ENCODE measurements around the gene MARCHF2.
"Not testable (repeated sequence)": the region's sequence is repeated elsewhere in the genome, so short reads cannot be mapped to it uniquely, and the experiment has no call there.

The MARCHF2 gene

DNA sequence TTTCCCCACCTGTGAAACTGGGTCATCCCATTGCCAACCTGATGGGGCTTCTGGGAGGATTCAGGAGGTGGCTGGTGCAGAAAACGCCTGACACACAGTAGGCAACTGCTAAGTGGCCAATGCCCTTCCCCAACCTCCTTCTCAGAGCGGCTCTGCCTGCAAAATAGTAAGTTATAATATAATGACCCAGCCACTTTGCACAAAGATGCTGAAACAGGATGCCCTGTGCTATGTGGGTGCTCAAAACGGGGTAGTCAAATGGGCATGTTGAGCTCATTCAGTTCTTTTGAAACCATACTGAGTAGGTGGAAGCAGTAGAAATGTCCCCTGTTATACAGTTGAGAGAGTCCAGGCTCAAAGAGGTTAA lies 507 bp downstream of the MARCHF2 start:
- FAIRE-seq: no peak

DNA sequence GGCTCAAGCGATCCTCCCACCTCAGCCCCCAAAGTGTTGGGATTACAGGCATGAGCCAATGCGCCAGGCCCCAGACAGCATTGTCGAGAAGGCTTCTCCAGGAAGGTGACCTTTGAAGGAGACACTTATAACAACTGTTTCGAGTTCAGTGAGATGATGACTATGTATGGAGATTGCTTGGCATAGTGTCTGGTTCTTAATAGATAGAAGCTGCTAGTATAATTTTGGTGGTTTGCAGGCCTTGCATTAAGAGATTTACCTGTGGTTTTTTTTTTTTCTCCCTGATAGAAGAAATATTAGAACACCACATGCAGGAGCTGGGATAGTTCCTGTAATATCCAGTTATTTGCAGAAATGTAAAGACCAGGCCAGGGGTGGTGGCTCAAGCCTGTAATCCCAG lies 3.7 kb downstream of the MARCHF2 start:
- FAIRE-seq: no peak

DNA sequence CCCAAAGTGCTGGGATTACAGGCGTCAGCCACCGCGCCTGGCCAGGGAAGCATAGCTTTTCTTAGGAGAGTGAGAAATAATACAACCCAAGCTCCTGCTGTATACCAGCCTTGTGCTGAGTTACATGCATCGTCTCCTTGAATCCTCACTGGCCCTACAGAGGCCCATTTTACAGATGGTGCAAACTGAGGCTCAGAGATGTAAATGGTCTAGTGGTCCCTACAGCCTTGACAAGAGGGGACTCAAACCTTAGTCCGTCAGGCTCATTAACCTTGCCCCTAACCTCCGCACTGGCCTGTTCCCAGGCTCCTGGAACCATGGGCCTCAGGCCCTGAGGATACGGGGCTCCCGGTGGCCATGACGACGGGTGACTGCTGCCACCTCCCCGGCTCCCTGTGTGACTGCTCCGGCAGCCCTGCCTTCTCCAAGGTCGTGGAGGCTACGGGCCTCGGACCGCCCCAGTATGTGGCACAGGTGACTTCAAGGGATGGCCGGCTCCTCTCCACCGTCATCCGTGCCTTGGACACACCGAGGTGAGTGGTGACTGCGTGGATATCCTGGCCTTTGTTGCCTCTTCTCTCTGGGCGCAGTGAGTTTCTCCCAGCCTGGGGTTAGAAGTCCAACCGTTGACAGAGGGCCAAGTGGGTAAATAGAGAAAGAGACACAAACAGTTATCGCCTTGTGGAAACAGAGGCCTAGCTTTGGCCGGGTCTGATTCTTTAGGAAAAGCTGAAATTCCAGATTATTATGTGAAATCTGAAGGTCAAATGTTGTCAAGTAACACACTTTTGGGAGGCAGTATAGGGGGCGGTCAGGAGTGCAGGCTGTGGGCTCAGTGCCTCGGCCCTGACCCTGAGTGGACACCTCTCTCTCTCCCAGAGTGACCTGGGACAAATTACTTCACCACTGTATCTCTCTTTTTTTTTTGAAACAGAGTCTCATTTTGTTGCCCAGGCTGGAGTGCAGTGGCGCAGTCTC lies 8.7 kb downstream of the MARCHF2 start:
- FAIRE-seq: no peak

DNA sequence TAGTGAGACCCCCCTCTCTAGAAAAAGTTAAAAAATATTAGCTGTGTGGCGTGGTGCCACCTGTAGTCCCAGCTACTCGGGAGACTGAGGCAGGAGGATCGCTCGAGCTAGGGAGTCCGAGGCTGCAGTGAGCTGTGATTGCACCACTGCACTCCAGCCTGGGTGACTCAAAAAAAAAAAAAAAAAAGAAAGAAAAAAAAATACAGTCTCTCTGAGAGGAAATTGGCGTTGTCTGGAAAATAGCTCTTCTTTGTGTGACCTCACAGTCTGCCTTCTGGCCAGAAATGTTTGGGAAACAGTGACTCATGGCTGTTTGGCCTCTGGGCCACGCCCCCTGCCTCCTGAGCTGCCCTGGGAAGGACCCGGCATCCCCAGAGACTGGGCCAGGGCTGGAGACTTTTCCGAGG lies 10.7 kb downstream of the MARCHF2 start:
- no peak for FAIRE-seq

DNA sequence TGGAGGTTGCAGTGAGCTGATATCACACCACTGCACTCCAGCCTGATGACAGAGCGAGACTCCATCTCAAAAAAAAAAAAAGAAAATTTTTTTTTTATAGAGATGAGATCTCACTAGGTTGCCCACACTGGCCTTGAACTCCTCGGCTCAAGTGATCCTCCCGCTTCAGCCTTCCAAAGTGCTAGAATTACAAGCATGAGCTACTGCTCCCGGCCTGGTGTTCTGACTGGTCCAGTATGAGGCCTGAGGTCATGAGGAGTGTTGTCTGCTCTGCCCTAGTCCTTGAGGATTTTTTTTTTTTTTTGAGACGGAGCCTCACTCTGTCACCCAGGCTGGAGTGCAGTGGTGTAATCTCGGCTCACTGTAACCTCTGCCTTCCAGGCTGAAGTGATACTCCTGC lies 12.2 kb downstream of the MARCHF2 start:
- FAIRE-seq: not testable (repeated sequence)

DNA sequence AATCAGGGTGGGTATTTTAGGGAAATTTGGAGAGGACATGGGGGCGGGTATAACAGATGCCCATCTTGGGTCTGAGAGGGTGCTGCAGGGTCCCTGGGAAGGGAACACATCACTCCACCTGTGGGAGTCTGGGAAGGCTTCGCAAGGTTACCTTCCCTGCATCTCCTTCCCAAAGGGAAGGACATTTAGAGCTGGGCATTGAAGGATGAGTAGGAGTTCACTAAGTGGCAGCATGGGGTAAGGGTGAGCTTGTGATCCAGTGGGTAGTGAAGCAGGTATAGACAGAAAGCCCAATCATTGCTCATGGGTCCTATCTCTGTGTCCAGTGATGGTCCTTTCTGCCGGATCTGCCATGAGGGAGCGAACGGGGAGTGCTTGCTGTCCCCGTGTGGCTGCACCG lies 13.2 kb downstream of the MARCHF2 start:
- no peak for FAIRE-seq

DNA sequence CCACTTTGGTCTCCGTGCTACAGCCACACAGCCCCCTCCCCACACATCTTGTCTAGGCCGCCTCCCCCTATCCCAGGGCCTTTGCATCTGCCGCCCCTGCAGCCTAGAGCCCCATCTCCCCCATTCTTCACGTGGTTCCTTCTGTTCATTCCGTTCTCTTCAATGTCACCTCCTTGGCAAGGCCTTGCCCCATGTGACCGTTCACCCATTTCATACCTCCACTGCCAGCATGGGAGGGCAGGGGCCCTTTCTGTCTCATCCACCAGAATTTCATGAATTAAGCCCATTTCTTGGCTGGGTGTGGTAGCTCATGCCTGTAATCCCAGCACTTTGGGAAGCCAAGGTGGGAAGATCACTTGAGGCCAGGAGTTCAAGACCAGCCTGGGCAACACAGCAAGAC lies 15.9 kb downstream of the MARCHF2 start:
- FAIRE-seq: no peak

DNA sequence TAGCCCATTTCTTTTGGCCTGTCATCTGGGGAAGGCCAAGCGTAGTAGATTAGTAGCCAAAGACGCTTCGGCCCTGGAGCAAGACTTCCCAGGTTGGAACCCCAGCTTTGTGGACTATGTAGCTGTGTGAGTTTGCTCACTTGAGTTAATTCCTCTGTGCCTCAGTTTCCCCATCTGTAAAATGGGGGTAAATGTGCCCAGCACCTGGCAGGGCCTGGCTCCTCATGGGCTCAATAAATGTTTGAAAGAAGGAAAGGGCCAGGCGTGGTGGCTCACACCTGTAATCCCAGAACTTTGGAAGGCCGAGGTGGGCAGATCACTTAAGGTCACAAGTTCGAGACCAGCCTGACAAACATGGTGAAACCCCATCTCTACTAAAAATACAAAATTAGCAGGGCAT lies 16.7 kb downstream of the MARCHF2 start:
- FAIRE-seq: no peak

DNA sequence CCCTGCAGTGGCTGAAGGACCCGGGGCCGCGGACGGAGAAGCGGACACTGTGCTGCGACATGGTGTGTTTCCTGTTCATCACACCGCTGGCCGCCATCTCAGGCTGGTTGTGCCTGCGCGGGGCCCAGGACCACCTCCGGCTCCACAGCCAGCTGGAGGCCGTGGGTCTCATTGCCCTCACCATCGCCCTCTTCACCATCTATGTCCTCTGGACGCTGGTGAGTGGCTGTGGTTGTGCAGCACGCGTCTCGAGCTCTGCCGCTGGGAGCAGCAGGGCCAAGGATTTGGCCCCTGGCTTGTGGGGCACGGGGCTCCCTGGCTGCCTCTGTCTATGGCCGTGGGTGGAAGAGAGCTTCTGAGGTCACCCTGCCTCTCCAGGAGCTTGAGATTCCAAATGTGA lies 17.5 kb downstream of the MARCHF2 start:
- no peak for FAIRE-seq

DNA sequence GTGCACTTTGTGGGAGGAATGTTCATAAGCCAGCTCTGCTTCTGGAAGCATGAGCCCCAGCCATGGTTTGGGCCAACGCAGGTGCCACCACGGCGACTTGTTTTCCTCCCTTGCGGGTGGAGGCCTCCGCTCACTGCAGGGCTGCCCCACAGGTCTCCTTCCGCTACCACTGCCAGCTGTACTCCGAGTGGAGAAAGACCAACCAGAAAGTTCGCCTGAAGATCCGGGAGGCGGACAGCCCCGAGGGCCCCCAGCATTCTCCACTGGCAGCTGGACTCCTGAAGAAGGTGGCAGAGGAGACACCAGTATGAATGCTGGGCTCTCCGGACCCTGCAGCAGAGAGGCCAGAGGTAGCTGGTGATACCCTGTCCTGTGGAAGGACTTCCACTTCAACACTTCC lies 25.1 kb downstream of the MARCHF2 start:
- no peak for FAIRE-seq

DNA sequence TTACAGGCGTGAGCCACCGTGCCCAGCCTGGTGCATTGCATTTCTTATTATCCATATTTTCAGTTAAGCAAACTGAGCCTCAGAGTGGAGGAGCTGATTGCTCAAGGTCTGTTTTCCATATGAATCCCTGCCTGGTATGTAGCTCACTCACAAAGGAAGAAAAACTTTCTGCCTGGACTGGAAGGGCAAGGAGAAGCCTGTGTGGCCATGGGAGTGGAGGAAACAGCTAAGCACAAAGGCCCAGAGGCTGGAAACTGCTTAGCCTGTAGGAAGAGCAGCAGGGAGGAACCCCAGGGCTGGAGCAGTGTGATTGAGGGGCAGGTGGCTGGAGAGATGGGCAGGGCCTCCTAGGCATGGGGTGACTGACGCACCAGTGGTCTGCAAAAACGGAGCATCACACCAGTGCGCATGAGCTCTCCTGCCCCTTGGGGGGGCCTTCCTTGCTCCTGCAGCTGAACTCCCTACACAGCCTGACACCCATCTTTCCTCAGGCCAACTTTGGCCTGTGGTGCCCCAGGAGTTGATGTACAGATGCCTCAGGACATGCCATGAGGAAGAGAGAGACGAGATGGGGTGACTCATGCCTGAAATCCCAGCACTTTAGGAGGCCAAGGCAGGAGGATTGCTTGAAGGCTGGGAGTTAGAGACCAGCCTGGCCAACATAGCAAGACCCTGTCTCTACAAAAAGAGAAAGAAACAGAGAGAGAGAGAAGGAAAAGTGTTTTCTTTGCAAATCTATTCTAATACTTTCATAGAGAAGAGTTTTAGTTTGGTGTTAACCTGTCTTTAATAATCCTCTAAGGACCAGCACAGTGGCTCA lies 28.8 kb downstream of the MARCHF2 start:
- FAIRE-seq: no peak

DNA sequence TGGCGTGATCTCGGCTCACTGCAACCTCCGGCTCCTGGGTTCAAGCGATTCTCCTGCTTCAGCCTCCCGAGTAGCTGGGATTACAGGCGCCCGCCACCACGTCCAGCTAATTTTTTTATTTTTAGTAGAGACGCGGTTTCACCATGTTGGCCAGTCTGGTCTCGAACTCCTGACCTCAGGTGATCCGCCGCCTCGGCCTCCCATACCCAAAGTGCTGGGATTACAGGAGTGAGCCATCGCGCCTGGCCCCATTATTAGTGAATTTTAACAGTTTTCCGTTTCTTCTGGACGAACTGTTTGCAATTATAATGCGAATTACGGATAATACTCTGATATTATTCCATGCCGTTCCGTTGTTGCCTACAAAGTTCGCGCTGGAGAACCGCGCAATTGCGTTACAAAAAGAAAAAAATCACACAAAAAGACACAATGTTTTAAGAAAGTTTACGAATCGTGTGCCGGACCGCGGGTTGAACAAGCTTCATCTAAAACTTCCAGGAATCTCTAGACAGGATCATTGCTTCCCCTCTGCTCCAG lies 31.1 kb downstream of the MARCHF2 start:
- FAIRE-seq: not testable (repeated sequence)

DNA sequence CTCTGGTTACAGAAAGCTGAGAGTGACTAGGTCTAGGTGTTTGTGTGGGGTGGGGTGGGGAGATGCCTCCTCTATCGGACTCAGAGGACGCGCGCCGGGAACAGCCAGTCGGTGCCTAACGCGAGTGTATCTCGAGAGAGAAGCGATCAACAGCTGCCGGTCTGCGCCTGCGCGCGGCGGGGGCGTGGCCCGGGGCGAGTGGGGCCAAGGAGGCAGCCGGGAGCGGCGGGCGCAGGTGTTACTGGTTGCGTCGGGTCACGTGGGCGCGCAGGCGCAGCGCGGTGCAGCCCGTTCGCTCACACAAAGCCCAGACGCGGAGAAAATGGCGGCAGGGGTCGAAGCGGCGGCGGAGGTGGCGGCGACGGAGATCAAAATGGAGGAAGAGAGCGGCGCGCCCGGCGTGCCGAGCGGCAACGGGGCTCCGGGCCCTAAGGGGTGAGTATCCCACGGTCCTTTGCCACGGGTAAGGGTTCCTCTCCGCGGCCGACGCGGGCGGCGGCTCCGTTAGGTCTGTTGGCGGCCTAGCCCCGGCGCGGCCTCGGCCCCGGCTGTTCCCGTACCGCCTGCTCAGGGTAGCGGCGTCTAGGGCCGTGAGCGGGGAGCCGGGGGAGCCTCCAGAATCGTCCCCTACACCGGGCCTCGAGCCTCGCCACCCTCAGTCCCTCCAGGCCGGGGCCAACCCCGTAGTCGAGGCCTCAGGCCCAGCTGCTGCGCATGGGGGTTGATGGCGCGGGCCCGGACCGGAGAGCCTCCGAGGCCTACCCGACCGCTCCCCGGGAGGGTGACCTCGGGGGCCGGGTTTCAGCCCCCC lies 31.8 kb downstream of the MARCHF2 start, which contains the start of gene HNRNPM:
Gene HNRNPM, plus strand, starts transcription at position 299 of the 811 bp plus-strand sequence. Its CDS starts 24 bp downstream, at position 323.
- FAIRE-seq: no peak

DNA sequence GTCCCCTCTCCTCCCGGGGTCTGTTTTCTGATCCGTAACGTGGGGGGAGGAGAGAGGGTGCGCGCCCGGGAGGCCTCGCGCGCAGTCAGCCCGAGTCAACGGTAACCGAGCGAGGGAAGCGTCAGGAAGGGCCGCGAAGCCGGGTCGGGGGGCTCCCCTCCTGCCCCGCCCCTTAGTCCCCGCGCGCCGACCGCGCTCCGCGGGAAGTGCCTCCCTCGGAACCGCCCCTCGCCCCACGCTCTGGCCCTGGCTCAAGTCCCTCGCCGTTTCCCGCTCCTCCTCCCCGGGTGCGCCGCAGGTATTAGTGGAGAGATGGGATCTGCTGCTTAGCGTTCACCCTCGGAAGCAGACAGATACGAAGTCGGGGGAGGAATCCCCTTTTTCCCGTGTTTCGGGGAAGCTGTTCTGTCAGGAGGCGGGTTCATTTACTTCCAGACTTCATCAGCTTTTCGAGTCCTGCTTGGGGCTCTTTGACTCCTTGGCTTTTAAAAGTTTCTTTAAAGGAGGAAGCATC lies 32.4 kb downstream of the MARCHF2 start:
- no peak for FAIRE-seq

DNA sequence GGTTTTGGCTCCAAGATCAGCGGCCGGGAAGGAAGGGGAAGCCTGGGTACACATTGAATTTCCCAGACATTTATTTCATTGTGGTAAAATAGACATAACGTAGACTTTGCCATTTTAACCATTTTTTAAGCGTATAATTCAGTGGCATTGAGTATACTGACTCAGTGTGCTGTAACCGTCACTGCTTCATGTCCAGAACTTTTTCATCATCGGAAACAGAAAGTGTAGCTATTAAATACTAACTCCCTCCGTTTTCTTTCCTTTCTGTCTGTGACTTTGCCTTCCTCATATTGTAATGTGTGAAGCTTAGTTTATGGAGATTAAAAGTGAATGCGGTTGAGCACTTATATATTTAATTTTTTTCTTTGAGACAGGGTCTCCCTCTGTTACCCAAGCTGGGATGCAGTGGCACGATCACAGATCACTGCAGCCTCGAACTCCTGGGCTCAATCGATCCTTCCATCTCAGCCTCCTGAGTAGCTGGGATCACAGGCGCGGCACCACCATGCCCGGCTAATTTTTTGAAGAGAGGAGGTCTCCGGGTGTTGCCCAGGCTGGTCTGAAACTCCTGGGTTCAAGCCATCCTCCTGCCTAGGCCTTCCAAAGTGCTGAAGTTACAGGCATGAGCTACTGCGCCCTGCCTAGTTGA lies 33.1 kb downstream of the MARCHF2 start:
- no peak for FAIRE-seq

DNA sequence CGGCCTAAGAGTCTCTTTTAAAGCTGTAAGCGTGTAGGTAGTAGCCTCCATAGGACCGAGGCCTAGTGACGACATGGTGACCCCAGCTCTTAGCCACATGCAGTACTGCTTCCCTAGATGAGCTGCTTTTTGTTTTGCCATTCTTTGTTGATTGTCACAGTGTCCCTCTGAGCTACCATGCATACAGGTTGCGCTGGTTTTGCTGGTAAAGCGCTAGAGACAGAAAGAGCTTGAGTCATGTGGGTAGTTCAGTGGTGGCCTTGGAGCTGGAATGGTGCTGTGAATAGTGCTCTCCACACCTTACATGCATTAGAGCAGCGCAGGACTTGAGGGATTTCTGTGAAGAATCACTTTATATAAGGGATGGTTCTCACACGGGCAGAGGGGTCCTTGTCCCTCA lies 36.7 kb downstream of the MARCHF2 start:
- FAIRE-seq: no peak

DNA sequence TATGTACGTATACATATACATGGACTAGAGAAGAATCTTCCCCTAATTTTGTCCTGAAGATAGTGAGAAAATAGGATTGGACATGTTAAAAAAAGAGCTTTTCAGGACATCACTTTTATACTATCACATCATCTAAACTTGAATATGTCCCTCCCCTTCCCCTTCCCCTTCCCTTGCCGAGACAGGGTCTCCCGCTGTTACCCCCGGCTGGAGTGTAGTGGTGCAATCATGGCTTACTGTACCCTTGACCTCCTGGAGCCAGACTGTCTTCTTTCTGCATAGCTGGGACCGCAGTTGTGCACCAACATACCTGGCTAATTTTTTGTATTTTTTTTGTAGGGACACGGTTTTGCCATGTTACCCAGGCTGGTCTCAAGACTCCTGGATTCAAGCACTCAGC lies 38.3 kb downstream of the MARCHF2 start:
- FAIRE-seq: no peak

DNA sequence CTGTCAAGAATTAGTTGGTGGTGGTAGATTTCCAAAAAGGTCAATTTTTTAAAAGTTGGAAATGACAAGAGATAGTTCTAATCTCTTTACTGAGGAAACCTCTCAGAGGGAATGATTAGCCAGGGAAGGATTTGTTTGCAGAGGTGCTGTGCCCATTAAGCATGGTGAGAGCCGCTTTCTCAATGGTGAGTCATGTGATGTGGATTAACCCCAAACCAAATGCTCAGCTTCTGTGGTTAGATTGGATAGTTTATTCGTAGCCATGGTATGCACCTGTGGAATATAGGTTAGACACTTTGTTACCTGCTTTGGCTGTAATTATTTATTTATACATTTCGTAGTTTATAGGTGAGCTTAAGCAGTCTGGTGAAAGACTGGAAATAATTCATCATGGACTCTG lies 38.8 kb downstream of the MARCHF2 start:
- FAIRE-seq: no peak

DNA sequence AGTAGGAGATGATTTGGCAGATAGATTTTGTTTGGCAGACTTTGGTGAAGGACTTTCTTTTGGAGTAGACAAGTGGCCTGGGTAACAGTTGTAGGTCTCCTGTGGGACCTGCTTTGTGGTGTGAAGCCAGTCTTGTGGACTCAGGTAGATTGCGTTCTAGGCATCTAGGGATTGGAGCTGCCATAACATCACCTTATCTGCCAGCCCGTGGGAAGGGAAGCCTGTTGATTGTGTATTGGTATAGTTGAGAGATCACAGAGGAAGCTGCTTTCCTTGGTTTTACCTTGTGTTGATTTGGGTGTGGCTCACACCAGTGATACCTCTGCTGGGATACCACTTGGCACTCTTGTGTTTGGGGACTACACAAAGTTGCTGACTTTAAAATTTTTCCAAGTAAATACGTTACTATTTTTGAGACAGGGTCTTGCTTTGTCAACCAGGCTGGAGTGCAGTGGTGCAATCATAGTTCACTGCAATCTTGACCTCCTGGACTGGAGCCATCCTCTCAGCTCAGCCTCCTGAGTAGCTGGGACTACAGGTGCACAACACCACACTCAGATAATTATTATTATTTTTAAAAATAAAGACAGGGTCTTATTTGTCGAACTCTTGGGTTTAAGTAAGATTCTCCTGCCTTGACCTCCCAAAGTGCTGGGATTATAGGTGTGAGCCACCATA lies 39.5 kb downstream of the MARCHF2 start:
- no peak for FAIRE-seq

DNA sequence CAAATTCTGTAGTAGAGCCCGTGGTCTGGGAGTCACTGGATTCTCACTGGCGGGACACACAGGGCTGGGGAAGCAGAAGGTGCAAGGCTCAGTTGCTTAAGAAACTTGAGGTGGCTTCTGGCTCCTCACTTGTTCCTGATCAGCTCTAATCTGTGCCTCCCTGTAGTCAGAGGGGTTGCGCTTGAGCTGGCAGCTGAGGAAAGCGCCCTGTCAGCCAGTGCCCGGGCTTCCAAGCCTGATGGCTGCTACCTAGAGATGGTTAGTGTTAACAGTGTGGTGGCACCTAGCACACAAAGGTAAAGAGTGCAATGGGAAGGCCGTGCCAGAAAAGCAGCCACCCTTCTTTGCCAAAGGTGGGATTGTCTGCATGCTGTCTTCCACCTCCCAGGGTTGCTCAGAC lies 40.5 kb downstream of the MARCHF2 start:
- no peak for FAIRE-seq

DNA sequence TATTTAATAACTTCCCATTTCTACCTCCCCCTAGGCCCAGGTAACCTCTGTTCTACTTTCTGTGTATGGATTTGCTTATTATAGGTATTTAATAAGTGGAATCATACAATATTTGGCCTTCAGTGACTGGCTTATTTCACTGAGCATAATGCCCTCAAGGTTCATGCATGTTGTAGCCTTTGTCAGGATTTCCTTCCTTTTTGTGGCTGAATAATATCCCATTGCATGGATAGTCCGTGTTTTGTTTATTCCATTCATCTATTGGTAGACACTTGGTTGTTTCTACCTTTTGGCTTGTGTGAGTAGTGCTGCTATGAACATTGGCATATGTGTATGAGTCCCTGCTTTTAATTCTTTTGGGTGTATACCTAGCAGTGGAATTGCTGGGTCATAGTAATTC lies 41.1 kb downstream of the MARCHF2 start:
- FAIRE-seq: no peak

Data from TTC549 (cell line).